T47D (cell line): ENCODE measurements around the gene HADH.
A peak's percentile ranks its signal among the peaks of the same experiment; 100 is the strongest.

Experiments used
- DNase-seq, 2 experiments: peaks; one replicate each; pipeline versions ENCODE4 v3.0.0 to v3.0.0-alpha.2; 2011 to 2012; ENCODE audit warnings: low read depth in 1 of 2, low spot score in 1 of 2
- JUND ChIP-seq: IDR thresholded peaks from 2 replicates; pipeline ENCODE4 v1.6.1; 2012; ENCODE audit warnings: low read depth
- in situ Hi-C: cut with HindIII; loops from 2 replicates; pipeline ENCODE4 v1.10.0; 2016; ENCODE audit warnings: low sequenced_read_pairs, low pct_unique_long_range_greater_than_20kb

HADH gene

DNA sequence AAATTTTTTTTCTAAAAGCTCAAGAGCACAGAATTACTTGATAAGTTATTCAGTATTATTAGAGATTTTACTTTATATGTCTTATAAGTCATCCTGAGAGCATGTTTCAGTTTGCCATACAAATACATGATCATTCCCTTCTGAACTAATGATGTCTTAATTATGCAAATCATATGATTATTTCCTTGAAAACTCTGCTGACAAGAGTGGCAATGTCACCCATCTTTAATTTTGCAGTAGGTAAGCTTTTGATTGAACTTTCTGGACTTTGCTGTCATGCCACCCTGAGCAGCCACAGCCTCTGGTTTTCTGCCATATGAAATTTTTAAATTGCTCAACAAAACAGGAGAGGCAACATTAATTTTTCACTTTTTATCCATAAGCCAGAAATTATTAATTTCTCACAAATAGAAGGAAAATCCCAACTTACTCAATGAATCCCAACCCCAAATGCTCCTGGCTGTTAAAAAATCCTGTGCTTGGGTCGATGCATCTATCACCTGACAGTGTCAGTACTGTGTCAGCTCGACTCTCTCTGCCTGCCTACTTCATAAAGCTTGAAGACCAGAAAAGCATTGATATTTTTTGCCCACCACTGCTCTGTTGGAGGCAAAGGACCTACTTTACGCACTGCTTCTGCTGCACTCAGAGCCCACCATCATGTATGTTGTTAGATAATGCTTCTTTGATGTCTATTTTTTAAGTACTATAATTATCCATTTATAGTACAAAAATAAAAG is 11.6 kb upstream of the HADH start:
- no peak for TF ChIP-seq JUND
- DNase-seq, result no peak
- in situ Hi-C loops, result no loop called here

DNA sequence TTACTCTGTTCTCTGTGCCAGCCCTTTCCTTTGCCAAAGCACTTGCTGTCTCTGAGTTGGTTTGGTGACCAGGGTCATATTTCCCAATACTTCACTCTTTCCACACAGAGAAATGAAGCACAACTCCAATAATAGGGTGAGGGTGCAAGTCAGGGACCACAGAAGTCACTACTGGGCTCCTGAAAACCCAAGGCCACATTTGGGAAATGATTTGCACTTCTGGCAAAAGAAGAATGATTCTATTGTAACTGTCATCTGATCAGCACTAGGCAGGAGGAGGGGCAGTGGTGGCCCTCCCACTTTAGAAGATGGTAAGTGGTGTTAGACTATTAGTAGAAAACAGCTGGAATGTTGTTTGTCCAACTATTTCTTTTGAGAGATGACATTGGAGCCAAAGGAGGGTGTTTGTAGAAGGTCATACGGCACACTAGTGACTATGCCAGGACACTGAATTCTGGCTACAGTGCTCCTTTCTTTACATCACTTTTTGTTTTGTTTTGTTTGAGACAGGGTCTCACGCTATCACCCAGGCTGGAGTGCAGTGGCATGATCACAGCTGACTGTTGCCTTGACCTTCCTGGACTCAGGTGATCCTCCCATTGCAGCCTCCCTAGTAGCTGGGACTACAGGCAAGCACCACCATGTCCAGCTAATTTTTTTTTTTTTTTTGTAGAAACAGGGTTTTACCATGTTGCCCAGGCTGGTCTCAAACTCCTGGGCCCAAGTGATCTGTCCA is 10.8 kb upstream of the HADH start:
- no peak for TF ChIP-seq JUND
- DNase-seq, result no peak
- in situ Hi-C loops, result no loop called here

DNA sequence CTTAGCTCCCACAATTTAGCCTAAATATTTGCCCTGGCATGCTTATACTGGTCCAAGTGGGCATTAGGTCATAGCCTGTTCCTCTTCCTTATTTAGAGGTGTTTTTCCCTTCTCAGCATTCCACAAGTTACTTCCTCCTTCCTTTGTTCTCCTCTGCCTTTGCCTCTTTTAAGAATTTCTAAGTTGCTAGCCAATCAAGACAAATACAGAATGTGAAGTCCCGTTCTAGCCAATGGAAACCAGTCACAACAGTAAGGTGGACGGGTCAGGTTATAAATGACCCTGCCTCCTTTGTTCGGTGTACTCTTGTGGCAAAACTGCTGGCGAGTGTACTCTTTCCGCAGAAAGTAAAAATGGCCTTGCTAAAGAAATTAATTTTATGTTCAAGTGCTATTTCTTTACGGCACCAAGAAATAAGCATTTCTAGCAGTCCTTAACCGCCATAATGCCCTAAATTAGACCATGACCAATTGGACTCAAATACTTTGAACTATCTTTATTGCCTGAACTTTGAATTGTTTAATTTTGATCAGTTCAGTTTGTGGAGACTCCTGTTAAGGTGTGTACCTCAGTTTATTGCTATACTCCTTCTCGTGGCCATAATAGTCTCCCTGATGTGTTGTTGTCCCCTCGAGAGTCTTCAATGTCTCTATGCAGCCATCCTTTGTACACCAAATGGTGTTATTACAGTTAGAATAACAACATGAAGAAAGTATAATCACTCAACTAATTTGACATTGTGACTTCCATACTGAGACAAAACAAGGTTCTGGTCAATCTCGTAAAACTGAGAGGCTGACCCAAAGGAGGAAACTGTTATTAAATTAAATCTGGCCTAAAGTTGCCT is 1.6 kb upstream of the HADH start:
- peak in 1 of 2 experiments; percentile 82 for DNase-seq
- no peak for TF ChIP-seq JUND
- in situ Hi-C loops, result no loop called here

DNA sequence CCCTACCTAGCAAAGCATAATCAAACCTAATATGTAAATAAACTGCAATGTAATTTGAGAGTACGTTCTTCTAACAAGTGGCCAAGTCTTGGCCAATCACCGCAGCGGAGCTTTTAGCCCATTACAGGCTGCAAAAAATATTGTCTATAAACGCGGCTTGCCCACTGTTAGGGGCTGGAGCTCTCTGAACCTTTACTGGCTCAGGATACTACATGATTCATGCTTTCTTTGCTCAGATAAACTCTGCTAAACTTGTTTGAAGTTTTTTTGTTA is 990 bp upstream of the HADH start:
- peak in 1 of 2 experiments; percentile 42 for DNase-seq
- in situ Hi-C loops, result no loop called here
- no peak for TF ChIP-seq JUND

DNA sequence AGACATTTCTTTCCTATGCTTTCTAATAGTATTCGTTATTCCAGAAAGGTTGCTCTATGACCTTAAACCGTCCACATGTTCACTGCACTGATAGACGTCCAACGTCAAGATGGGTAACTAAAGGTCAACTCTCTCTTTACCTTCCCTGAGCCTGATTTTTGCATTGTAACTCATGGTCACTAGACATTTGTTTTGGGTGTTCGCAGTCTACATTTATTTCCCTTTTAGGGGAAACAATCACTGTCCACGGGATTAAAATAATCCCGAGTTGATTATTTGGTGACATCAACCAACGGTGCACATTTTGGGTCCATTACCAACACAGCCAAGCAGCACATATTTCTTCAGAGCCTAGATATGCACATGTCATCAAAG is 540 bp upstream of the HADH start:
- in situ Hi-C loops, result no loop called here
- TF ChIP-seq JUND, result no peak

DNA sequence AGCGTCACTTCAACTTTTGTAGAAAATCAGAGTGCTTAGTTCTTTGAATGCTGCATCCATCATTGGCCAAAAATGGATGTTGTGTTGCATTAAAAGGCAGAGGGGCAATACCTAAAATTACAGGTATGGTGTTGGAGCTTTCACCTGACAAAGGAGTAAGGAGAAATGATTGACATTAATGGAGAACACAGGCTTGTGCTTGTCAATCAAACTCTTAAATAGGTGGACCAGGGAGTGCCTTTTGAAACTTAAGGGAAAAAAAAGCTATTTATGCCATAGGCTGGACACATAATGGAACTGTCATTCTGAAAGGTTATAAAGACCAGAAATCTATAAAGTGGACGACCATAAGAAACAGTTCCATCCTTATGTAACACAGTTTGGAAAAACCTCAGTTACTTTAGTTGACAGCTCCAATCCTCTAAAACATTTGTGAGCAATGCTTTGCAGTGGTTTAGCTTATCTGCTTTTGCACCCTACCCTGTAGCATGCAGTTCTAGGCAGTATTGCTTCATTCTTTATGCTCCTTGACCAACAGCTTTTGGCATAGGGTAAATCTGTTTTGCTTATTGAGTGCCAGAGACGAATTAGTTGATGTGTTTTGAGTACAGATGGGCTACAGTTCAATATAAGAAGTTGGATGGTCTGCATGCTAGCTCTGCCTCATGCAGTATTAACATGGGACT is 2.4 kb downstream of the HADH start:
- in situ Hi-C loops, result no loop called here
- no peak for TF ChIP-seq JUND
- DNase-seq, result no peak

More for the DNA sequence above, 540 bp upstream of the HADH start:
- DNase-seq, result no peak

DNA sequence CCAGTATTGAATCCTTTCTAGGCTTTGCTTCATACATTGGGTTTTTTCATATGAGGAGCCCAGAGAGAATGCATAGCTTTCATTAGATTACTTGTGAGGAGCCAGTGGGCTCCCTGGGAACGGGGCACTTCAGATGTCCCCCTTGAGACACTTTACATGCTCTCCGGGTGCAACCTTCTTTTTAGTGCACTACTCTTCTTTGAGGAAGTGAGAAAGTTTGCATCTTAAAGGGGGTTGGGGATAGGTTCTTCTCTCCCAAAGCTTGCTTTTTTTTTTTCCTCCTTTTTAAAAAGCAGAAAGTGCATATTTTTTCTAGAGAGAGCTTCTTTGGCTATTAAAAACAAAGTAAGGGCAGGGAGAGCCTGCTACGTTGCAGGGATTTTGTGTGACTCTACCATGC is 4.3 kb downstream of the HADH start:
- in situ Hi-C loops, result no loop called here
- no peak for DNase-seq
- no peak for TF ChIP-seq JUND

DNA sequence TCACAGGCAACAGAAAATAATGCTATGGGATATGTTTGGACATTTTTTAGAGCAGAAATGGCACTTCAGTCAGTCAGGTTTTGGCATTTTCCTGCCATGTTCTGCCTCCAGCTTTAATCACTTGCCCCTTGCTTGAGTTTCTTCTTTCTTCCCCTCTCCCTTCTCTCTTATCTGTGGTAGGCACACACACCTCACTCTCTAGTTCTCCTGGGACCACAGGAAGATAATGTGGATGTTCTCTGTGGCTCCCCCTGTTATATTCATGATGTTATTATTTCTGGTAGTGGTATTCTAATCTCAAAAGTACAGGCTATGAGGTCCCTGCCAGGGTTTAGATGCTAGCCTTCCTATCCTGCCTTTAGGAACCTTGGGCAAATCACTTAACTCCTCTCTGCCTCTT is 5.2 kb downstream of the HADH start:
- DNase-seq, result no peak
- in situ Hi-C loops, result no loop called here

DNA sequence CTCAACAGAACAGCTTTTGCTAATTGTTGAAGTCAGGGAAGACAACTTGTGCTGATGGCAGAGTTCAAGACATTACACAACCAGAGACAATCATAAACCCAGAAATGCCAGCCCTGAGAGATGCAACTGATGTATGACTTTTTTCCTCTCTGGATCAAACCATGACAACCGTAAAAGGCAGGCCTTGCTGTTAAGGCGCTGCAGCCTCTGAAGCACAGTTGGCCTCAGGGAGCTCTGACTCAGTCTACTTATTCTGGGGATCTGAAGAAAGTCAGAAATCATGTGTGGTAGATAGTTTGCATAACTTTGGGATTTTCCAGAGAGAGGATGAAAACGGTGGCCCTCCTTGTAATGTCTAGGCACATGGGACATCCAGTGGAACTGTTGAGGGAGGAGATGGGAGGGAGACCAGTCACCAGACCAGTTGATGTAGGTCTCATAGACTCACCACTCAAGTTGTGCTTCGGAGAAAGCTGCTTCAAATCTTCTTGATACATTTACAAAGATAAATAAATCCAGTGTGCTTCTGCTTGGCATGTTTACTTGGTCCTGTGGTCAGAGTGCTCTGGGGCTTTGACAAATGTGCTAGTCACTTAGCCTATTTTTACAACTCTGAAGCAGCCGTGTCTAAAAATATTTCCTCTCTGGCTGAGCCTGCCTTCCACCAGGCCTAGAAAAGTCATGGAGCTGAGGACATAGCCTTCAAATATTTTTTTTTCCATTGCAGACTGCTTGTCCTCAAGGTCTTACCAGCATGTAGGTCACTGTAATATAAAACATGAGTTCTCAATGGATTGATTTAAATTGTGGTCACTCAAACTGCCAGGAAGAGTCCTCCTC is 7.5 kb downstream of the HADH start:
- no peak for TF ChIP-seq JUND
- peak in 1 of 2 experiments; percentile 2 for DNase-seq
- in situ Hi-C loops, result no loop called here

More for the DNA sequence above, 5.2 kb downstream of the HADH start:
- TF ChIP-seq JUND, result no peak

DNA sequence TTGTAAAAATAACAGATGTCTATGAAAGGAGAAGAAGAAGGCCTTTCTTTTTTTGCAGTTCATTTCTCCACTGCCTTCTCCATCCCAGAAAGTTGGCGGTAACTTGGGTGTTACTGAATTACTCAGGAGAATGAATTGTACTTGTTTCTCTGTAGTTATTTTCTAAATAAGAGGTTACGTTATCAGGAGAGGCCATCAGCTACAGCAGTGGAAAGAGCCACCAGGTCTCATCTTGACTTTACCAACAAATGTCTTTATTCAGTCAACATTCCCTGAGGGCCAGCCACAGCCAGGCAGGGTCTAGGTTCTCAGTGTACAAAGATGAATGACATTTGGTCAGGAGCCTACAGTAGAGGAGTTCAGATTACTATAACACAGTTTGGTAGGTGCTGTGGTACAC is 8.1 kb downstream of the HADH start:
- in situ Hi-C loops, result no loop called here
- no peak for DNase-seq
- TF ChIP-seq JUND, result no peak

DNA sequence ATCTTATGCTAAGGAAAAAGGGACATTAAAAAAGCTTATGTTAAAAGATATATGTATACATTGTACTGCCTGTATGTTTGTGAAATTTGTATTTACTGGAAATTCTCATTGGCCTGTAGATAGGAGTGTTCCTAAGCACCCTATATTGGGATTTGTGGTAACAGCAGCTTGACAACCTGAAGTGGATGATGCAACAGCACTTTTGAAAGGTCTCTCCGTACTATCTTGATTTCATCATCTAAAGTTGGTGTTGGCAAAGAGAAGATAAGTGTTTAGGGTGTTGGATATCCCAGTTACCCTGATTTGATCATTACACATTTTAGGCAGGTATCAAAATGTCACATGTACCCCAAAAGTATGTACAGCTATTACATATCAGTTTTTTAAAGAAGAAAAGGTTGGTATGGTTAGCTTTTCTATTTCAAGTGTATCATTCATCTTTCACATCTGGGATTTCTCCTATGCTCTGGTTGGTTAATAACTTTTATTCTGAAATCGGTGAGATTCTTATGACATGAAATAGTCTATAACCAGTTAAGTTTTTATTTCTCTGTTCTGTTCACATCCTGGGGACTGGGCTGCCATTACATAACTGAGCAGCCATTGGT is 10.3 kb downstream of the HADH start:
- TF ChIP-seq JUND, result no peak
- in situ Hi-C loops, result no loop called here
- no peak for DNase-seq

DNA sequence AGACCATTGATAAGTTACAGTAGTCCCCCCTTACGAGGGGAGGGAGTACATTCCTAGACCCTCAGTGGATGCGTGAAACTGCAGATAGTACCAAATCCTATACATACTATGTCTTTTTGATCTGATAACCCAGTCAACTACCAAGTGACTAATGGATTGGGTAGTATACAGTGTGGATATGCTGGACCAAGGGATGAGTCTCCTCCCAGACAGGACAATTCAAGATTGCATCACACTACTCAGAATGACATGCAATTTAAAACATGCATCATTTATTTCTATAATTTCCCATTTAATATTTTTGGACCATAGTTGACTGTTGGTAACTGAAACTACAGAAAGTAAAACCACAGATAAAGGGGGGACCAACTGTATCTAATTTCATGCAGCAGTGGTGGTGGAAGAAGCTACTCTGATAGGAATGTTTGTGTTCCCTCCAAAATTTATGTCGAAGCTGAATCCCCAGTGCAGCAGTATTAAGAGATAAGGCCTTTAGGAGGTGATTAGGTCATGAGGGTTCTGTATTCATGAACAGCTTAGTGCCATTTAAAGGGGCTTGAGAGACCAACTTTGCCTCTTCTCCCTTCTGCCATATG is 11.9 kb downstream of the HADH start:
- in situ Hi-C loops, result no loop called here
- no peak for TF ChIP-seq JUND
- no peak for DNase-seq
